Panc1 (cell line): Measurements from ENCODE around the gene NSMCE1. TPM values are rescaled to one million over a fixed set of nuclear protein-coding genes. Genes with fewer than 3 reads are reported as not detected.
"Not testable (repeated sequence)": the region's sequence is repeated elsewhere in the genome, so short reads cannot be mapped to it uniquely, and the experiment has no call there.

ENCODE experiments used
- ATAC-seq: fragments of 200-7000 bp; cut with Tn5 transposase; 2 replicates; pipeline ENCODE4 v1.9.1; 2020; ENCODE audit warnings: mild to moderate bottlenecking, moderate library complexity
- BruUV-seq: library from RNA; stranded (reverse); fragments of 400-500 nt; replicated peaks from 2 replicates; lab custom pipeline; 2021; lab: Mats Ljungman, UMichigan
- CTCF ChIA-PET: fragments of 300-600 bp; sonication (Branson Sonifier 250); formaldehyde crosslinking; loops from one replicate; lab custom pipeline; 2022; ENCODE audit warnings: antibody characterized with exemption; lab: Charles Lee
- POLR2A ChIA-PET: fragments of 300-600 bp; sonication (Branson Sonifier 250); formaldehyde crosslinking; loops from one replicate; lab custom pipeline; 2022; ENCODE audit warnings: antibody characterized with exemption; lab: Charles Lee
- DNase-seq: peaks from one replicate; pipeline ENCODE4 v3.0.0-alpha.2; 2010; ENCODE audit warnings: low read depth, low spot score
- H3K27ac ChIP-seq: 2 replicates; pipeline ENCODE4 v1.5.1; 2011; ENCODE audit warnings: mild to moderate bottlenecking, low read length, inconsistent platforms
- H3K27me3 ChIP-seq: fragments of 200-500 bp; sonication (Bioruptor generic); 2 replicates; pipeline ENCODE4 v1.6.0; 2014; ENCODE audit warnings: low read length, inconsistent platforms; ENCODE audit not compliant: control insufficient read depth, insufficient read depth
- H3K36me3 ChIP-seq: fragments of 200-500 bp; sonication (Bioruptor generic); 2 replicates; pipeline ENCODE4 v1.5.1; 2014; ENCODE audit warnings: inconsistent platforms, mild to moderate bottlenecking, low read length, moderate library complexity; ENCODE audit not compliant: control insufficient read depth, insufficient read depth
- H3K4me1 ChIP-seq: 2 replicates; pipeline ENCODE4 v1.5.1; 2011; ENCODE audit warnings: inconsistent platforms, mild to moderate bottlenecking, low read length, moderate library complexity; ENCODE audit not compliant: control insufficient read depth, insufficient read depth
- H3K4me3 ChIP-seq, 2 experiments: 2 replicates each; pipeline ENCODE4 v1.5.1; 2011 to 2012; ENCODE audit warnings: low read depth in 2 of 2, low read length in 2 of 2, mild to moderate bottlenecking in 2 of 2, inconsistent platforms in 1 of 2, moderate library complexity in 1 of 2
- H3K9me3 ChIP-seq: fragments of 200-500 bp; sonication (Bioruptor generic); 2 replicates; pipeline ENCODE4 v1.5.1; 2014; ENCODE audit warnings: low read depth, mild to moderate bottlenecking, inconsistent platforms, low read length, moderate library complexity; ENCODE audit not compliant: control insufficient read depth, insufficient read depth
- CTCF ChIP-seq: fragments of 450-650 bp; IDR thresholded peaks from 2 replicates; pipeline ENCODE4 v1.5.1; 2017; ENCODE audit warnings: mild to moderate bottlenecking
- POLR2AphosphoS5 ChIP-seq: IDR thresholded peaks from 2 replicates; pipeline ENCODE4 v1.6.1; 2012; ENCODE audit warnings: mild to moderate bottlenecking, low read depth, low read length, moderate library complexity
- REST ChIP-seq, 2 experiments: IDR thresholded peaks; 2 replicates each; pipeline ENCODE4 v1.6.1; 2011 to 2012; ENCODE audit warnings: low read depth in 2 of 2, control low read depth in 1 of 2, low read length in 1 of 2, mild to moderate bottlenecking in 1 of 2, moderate library complexity in 1 of 2; ENCODE audit not compliant: insufficient read depth in 1 of 2
- SIN3A ChIP-seq: IDR thresholded peaks from 2 replicates; pipeline ENCODE4 v1.6.1; 2012; ENCODE audit warnings: low read depth, mild to moderate bottlenecking, low read length, moderate library complexity, borderline replicate concordance; ENCODE audit not compliant: insufficient read depth
- TCF7L2 ChIP-seq: IDR thresholded peaks from 2 replicates; pipeline ENCODE4 v1.6.1; 2011; ENCODE audit warnings: mild to moderate bottlenecking, low read depth, low read length, inconsistent platforms
- in situ Hi-C: cut with HindIII; loops from 2 replicates; pipeline ENCODE4 v1.10.0; 2016; ENCODE audit warnings: low sequenced_read_pairs, low pct_unique_long_range_greater_than_20kb
- intact Hi-C: fragments of 100-400 bp; cut with micrococcal nuclease; formaldehyde crosslinking; loops from one replicate; pipeline ENCODE4 v1.10.0; 2022; ENCODE audit not compliant: unreplicated experiment
- total RNA-seq: library from RNA; stranded (reverse); gene quantifications from one replicate; pipeline ENCODE4 v1.2.1, GENCODE V29; 2021; ENCODE audit not compliant: unreplicated experiment

The NSMCE1 gene
- total RNA-seq, 1 experiment from 2014 or later = 48.2 TPM

- POLR2A ChIA-PET = no interaction called here
- Histone ChIP-seq H3K9me3 (no peaks in the 10 kb centered on the region), H3K27me3 (no peaks in the 10 kb centered on the region), H3K4me3 (no peak overlapping the region), H3K36me3 (no peaks in the 10 kb centered on the region), H3K27ac (no peak overlapping the region), H3K4me1 (peaks cover 4% of the 10 kb centered on the region; the same call in 1 of the 2 replicates)
- in situ Hi-C loops (no loop called here), intact Hi-C loops (no loop called here)
- CTCF ChIA-PET = no interaction called here
- no peak for ATAC-seq
- BruUV-seq = no TSS peak
- no peak for DNase-seq
- no peak for TF ChIP-seq CTCF
- TF ChIP-seq POLR2AphosphoS5 = no peak
These were observed 60.4 kb downstream of the NSMCE1 start for GRCh38 chr16:27208081-27208680.

GRCh38 chr16:27207121-27207520 lies 61.5 kb downstream of the NSMCE1 start:
- H3K36me3 ChIP-seq, H3K27me3 ChIP-seq, H3K4me3 ChIP-seq, CTCF ChIA-PET, in situ Hi-C loops, BruUV-seq, H3K9me3 ChIP-seq, H3K27ac ChIP-seq, ATAC-seq, H3K4me1 ChIP-seq, POLR2A ChIA-PET, intact Hi-C loops, DNase-seq: not testable (repeated sequence)

- ChIA-PET CTCF (no interaction called here), POLR2A (no interaction called here)
- TF ChIP-seq POLR2AphosphoS5 (no peak), SIN3A (no peak), REST (IDR thresholded peaks at IDR 0.05; ENCODE audit: insufficient read depth in 1 of 2, low read depth in 2 of 2, low read length in 1 of 2) (no peak), TCF7L2 (no peak), CTCF (no peak)
These were observed 63.0 kb downstream of the NSMCE1 start for GRCh38 chr16:27205423-27206065.

More at GRCh38 chr16:27205423-27206065, 63.0 kb downstream of the NSMCE1 start:
- Histone ChIP-seq H3K27ac (no peak overlapping the region), H3K27me3 (no peaks in the 10 kb centered on the region), H3K4me3 (no peak overlapping the region), H3K4me1 (peaks cover 7% of the 10 kb centered on the region; the same call in 1 of the 2 replicates), H3K36me3 (no peaks in the 10 kb centered on the region), H3K9me3 (no peaks in the 10 kb centered on the region)
- no peak for ATAC-seq
- no peak for DNase-seq
- intact Hi-C loops (no loop called here), in situ Hi-C loops (no loop called here)
- no TSS peak for BruUV-seq
